K562 (cell line): ENCODE data around the gene ZNHIT2. TPM values are rescaled to one million over a fixed set of nuclear protein-coding genes. Genes with fewer than 3 reads are reported as not detected.

ENCODE experiments used
- ASH1L ChIP-seq: fragments of 450-650 bp; IDR thresholded peaks from 2 replicates; pipeline ENCODE4 v1.6.1; 2018; ENCODE audit warnings: borderline replicate concordance, mild to moderate bottlenecking, low read depth; ENCODE audit not compliant: partially characterized antibody
- BRF1 ChIP-seq: IDR thresholded peaks from 3 replicates; pipeline ENCODE4 v1.6.1; 2011; ENCODE audit warnings: borderline replicate concordance, mild to moderate bottlenecking; ENCODE audit not compliant: insufficient read length; ENCODE audit errors: extremely low read depth
- CHD1 ChIP-seq: fragments of 200-600 bp; sonication (generic); IDR thresholded peaks from one replicate; pipeline ENCODE4 v1.6.1; 2012; ENCODE audit warnings: mild to moderate bottlenecking, moderate library complexity, low read length, inconsistent platforms
- CTCFL ChIP-seq: IDR thresholded peaks from 2 replicates; pipeline ENCODE4 v1.6.1; 2011; ENCODE audit warnings: borderline replicate concordance, low read depth, mild to moderate bottlenecking, moderate library complexity, low read length; ENCODE audit not compliant: insufficient read depth, poor library complexity, severe bottlenecking
- DACH1 ChIP-seq: fragments of 450-650 bp; IDR thresholded peaks from 2 replicates; pipeline ENCODE4 v1.6.1; 2018; ENCODE audit not compliant: partially characterized antibody
- EGR1 ChIP-seq: fragments of 450-650 bp; conservative IDR thresholded peaks from 2 replicates; pipeline ENCODE4 v1.6.1; 2017; ENCODE audit warnings: mild to moderate bottlenecking
- PATZ1 ChIP-seq: fragments of 250-450 bp; sonication (Bioruptor Pico); IDR thresholded peaks from 2 replicates; pipeline ENCODE4 v1.5.0; 2020; ENCODE audit warnings: mild to moderate bottlenecking, borderline replicate concordance
- RREB1 ChIP-seq: fragments of 250-450 bp; sonication (Bioruptor Pico); IDR thresholded peaks from 2 replicates; pipeline ENCODE4 v1.4.0; 2020
- SMARCC2 ChIP-seq: fragments of 450-650 bp; IDR thresholded peaks from 2 replicates; pipeline ENCODE4 v1.6.1; 2017; ENCODE audit warnings: antibody characterized with exemption, moderate library complexity, mild to moderate bottlenecking, low read depth
- TSHZ1 ChIP-seq: fragments of 250-450 bp; sonication (Bioruptor Pico); IDR thresholded peaks from 2 replicates; pipeline ENCODE4 v1.4.0; 2020; ENCODE audit warnings: mild to moderate bottlenecking, moderate library complexity
- ZC3H11A ChIP-seq: IDR thresholded peaks from 2 replicates; pipeline ENCODE4 v1.6.1; 2012; ENCODE audit warnings: low read depth, low read length, improper control_type of control experiment
- ZNF668 ChIP-seq: fragments of 250-450 bp; sonication (Bioruptor Pico); IDR thresholded peaks from 2 replicates; pipeline ENCODE4 v1.8.0; 2022; ENCODE audit warnings: mild to moderate bottlenecking, inconsistent platforms
- polyA plus RNA-seq, 8 experiments: library from polyadenylated mRNA; depleted of rRNA in 4 of 8; stranded (reverse) in 5 of 8; unstranded in 3 of 8; fragments of >200 nt; fragmentation: Nextera tagmentation in 2 of 8; fragmentation: Illumina TruSeq in 1 of 8; extraction: Ambion mirVana in 2 of 8; extraction: Trizol in 1 of 8; gene quantifications; 2 replicates each; pipeline versions ENCODE4 v1.2.1 to v1.2.3, GENCODE V29; 2011 to 2014; ENCODE audit warnings: inconsistent platforms in 1 of 8, missing spikeins in 1 of 8
- total RNA-seq, 7 experiments: library from RNA; depleted of rRNA in 6 of 7; stranded (reverse); fragments of >200 nt in 6 of 7; fragmentation: Illumina TruSeq in 2 of 7; extraction: Trizol in 2 of 7; gene quantifications; 2 replicates each; pipeline versions ENCODE4 v1.2.1 to v1.2.3, GENCODE V29; 2011 to 2021; ENCODE audit warnings: low replicate concordance in 1 of 7

ZNHIT2 gene
- total and polyA plus RNA-seq, 9 of the 15 experiments (the other 6 are each of a cell fraction or from before 2014, with no cell fraction given): 0.08 to 39.0 (median 2.5) TPM

- TF ChIP-seq ZNF668 (CRISPR knock-in tag): no peak
- TF ChIP-seq EGR1: peak; percentile 39; the same call in 1 of the 2 replicates
- TF ChIP-seq ZC3H11A: peak; percentile 93; the same call in 1 of the 2 replicates
- TF ChIP-seq BRF1: no peak
- no peak for TF ChIP-seq CHD1
- TF ChIP-seq DACH1: no peak
- peak; percentile 34 for TF ChIP-seq ASH1L
- TF ChIP-seq RREB1 (CRISPR knock-in tag): peak; percentile 88
- no peak; the same call in 1 of the 2 replicates for TF ChIP-seq TSHZ1
- no peak for TF ChIP-seq PATZ1 (CRISPR knock-in tag)
- TF ChIP-seq CTCFL: no peak
- TF ChIP-seq SMARCC2: no peak
Measured at GRCh38 chr11:65095974-65096806, 21.3 kb downstream of the ZNHIT2 start, which contains the start of gene VPS51 (continued).
